AG04450 (cell line): ENCODE measurements around the gene IL15. TPM values are rescaled to one million over a fixed set of nuclear protein-coding genes. Genes with fewer than 3 reads are reported as not detected.
A peak's percentile ranks its signal among the peaks of the same experiment; 100 is the strongest.

ENCODE experiments used
- CTCF ChIA-PET: fragments of 300-600, 350-600 bp; formaldehyde crosslinking; extraction: SDS; loops from one replicate; lab custom pipeline; 2022; ENCODE audit warnings: antibody characterized with exemption, inconsistent platforms; lab: Charles Lee
- POLR2A ChIA-PET: fragments of 350-600 bp; formaldehyde crosslinking; extraction: SDS; loops from one replicate; lab custom pipeline; 2021; ENCODE audit warnings: antibody characterized with exemption, inconsistent platforms; lab: Yijun Ruan, JAX
- DNase-seq: peaks from one replicate; pipeline ENCODE4 v3.0.0-alpha.2; 2011; ENCODE audit warnings: low read depth, low spot score
- H3K27ac ChIP-seq: one replicate; pipeline ENCODE4 v1.5.1; 2012; ENCODE audit warnings: low read depth, low read length, control low read depth
- H3K27me3 ChIP-seq: one replicate; pipeline ENCODE4 v1.6.0; 2012; ENCODE audit warnings: low read length; ENCODE audit not compliant: control insufficient read depth, insufficient read depth
- H3K4me3 ChIP-seq: 2 replicates; pipeline ENCODE4 v1.5.1; 2011; ENCODE audit warnings: mild to moderate bottlenecking, low read depth, low read length, control low read depth
- H3K9me3 ChIP-seq: 2 replicates; pipeline ENCODE4 v1.5.1; 2012; ENCODE audit warnings: low read length; ENCODE audit not compliant: control insufficient read depth, insufficient read depth
- CTCF ChIP-seq: IDR thresholded peaks from 2 replicates; pipeline ENCODE4 v1.5.1; 2011; ENCODE audit warnings: low read depth, low read length, control low read depth, inconsistent platforms
- polyA plus RNA-seq: library from polyadenylated mRNA; depleted of rRNA; stranded (reverse); fragments of >200 nt; gene quantifications from 2 replicates; pipeline ENCODE4 v1.2.3, GENCODE V29; 2011

Gene IL15
- polyA plus RNA-seq, 1 experiment = 10.9 TPM

- Histone ChIP-seq H3K9me3 (peaks cover 7% of the 10 kb centered on the region; the same call in 1 of the 2 replicates), H3K4me3 (no peak overlapping the region), H3K27ac (no peak overlapping the region), H3K27me3 (no peaks in the 10 kb centered on the region)
- no peak for DNase-seq
- TF ChIP-seq CTCF = no peak
- ChIA-PET CTCF (interaction anchor here (1.1 kb wide), 1 partner anchor 51 kb away, joined by 3 read pairs; no protein-coding TSS in a partner anchor), POLR2A (no interaction called here)
These were observed 68.8 kb downstream of the IL15 start for GRCh38 chr4:141705048-141705746.

GRCh38 chr4:141705747-141706377 lies 69.5 kb downstream of the IL15 start:
- Histone ChIP-seq H3K27ac (no peak overlapping the region), H3K27me3 (no peaks in the 10 kb centered on the region), H3K9me3 (peaks cover 7% of the 10 kb centered on the region; the same call in 1 of the 2 replicates), H3K4me3 (no peak overlapping the region)
- DNase-seq = no peak
- ChIA-PET CTCF (interaction anchor here (1.1 kb wide), 1 partner anchor 51 kb away, joined by 3 read pairs; no protein-coding TSS in a partner anchor), POLR2A (no interaction called here)
- no peak for TF ChIP-seq CTCF

- CTCF ChIA-PET = interaction anchor here (1.1 kb wide), 1 partner anchor 52 kb away, joined by 3 read pairs; no protein-coding TSS in a partner anchor
- Histone ChIP-seq H3K27me3 (no peaks in the 10 kb centered on the region), H3K9me3 (peaks cover 7% of the 10 kb centered on the region; the same call in 1 of the 2 replicates), H3K4me3 (no peak overlapping the region), H3K27ac (no peak overlapping the region)
- no peak for DNase-seq
- POLR2A ChIA-PET = no interaction called here
- no peak for TF ChIP-seq CTCF
These were observed 70.1 kb downstream of the IL15 start for GRCh38 chr4:141706445-141706844.

GRCh38 chr4:141711211-141711610 lies 74.8 kb downstream of the IL15 start:
- ChIA-PET CTCF (interaction anchor here (0.6 to 2.8 kb wide), 4 partner anchors 9 to 405 kb away, joined by 3 to 19 read pairs (median 4); no protein-coding TSS in a partner anchor), POLR2A (no interaction called here)
- no peak for DNase-seq
- peak; percentile 72 for TF ChIP-seq CTCF
- Histone ChIP-seq H3K27ac (no peak overlapping the region), H3K4me3 (no peak overlapping the region), H3K27me3 (no peaks in the 10 kb centered on the region), H3K9me3 (peaks cover 7% of the 10 kb centered on the region; the same call in 1 of the 2 replicates)

GRCh38 chr4:141713185-141713584 lies 76.8 kb downstream of the IL15 start:
- no peaks in the 10 kb centered on the region for H3K9me3 ChIP-seq
- H3K27me3 ChIP-seq = no peaks in the 10 kb centered on the region
- H3K27ac ChIP-seq = no peak overlapping the region
- TF ChIP-seq CTCF = no peak
- CTCF ChIA-PET = interaction anchor here (0.6 to 2.8 kb wide), 3 partner anchors 367 to 639 kb away, joined by 3 to 19 read pairs (median 5); no protein-coding TSS in a partner anchor
- no peak for DNase-seq
- no peak overlapping the region for H3K4me3 ChIP-seq
- POLR2A ChIA-PET = no interaction called here
